MG63 (cell line): Measurements from ENCODE around the gene ZNF213. TPM values are rescaled to one million over a fixed set of nuclear protein-coding genes. Genes with fewer than 3 reads are reported as not detected.
"Not testable (repeated sequence)": the region's sequence is repeated elsewhere in the genome, so short reads cannot be mapped to it uniquely, and the experiment has no call there.

Experiments
- DNase-seq: peaks from one replicate; pipeline ENCODE4 v3.0.0-alpha.2; 2020
- H3K27me3 ChIP-seq: fragments of 250-450 bp; sonication (Bioruptor Pico); 2 replicates; pipeline ENCODE4 v1.5.1; 2020; ENCODE audit warnings: mild to moderate bottlenecking, moderate library complexity
- H3K36me3 ChIP-seq: fragments of 250-450 bp; sonication (Bioruptor Pico); 2 replicates; pipeline ENCODE4 v1.5.1; 2020; ENCODE audit warnings: mild to moderate bottlenecking, moderate library complexity
- H3K4me3 ChIP-seq: fragments of 250-450 bp; sonication (Bioruptor Pico); 2 replicates; pipeline ENCODE4 v1.5.1; 2020; ENCODE audit warnings: mild to moderate bottlenecking, moderate library complexity
- H3K9me3 ChIP-seq: fragments of 250-450 bp; sonication (Bioruptor Pico); 2 replicates; pipeline ENCODE4 v1.5.1; 2020; ENCODE audit warnings: mild to moderate bottlenecking, moderate library complexity
- total RNA-seq: library from RNA; depleted of rRNA; stranded (reverse); fragments of >200 nt; shearing (Covaris generic); gene quantifications from 2 replicates; pipeline ENCODE4 v1.2.3, GENCODE V29; 2014; ENCODE audit warnings: low replicate concordance

ZNF213 gene
- total RNA-seq, 1 experiment from 2014 or later = 2.8 TPM

- peaks cover 34% of the 10 kb centered on the region for H3K36me3 ChIP-seq
- no peaks in the 10 kb centered on the region for H3K27me3 ChIP-seq
- H3K4me3 ChIP-seq = no peak overlapping the region
- H3K9me3 ChIP-seq = no peaks in the 10 kb centered on the region
- DNase-seq = no peak
These were observed 15.5 kb upstream of the ZNF213 start for GRCh38 chr16:3119286-3119685.

GRCh38 chr16:3119701-3120408, 15.0 kb upstream of the ZNF213 start:
- DNase-seq = no peak
- Histone ChIP-seq H3K4me3 (no peak overlapping the region), H3K36me3 (peaks cover 30% of the 10 kb centered on the region), H3K9me3 (no peaks in the 10 kb centered on the region), H3K27me3 (no peaks in the 10 kb centered on the region)

DNA sequence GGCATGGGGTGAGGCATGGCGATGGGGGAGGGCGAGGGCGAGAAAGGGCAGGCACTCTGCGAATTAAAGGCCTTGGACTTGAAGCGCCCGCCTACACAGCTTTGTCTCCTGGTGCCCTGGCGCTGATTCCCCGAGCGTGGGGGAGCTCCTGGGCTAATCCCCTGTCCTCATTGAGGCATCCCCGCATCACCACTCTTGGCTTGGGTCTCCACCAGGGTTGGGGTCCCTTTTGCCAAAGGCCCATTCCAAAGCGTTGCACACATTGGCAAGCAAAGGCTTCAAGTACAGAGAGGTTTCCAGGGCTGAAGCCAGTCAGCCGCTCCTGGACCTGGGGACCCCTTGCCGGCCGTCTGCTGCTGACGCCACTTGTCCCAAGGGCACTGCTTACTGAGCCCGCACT, 14.4 kb upstream of the ZNF213 start:
- no peaks in the 10 kb centered on the region for H3K9me3 ChIP-seq
- H3K4me3 ChIP-seq = no peak overlapping the region
- no peak for DNase-seq
- no peaks in the 10 kb centered on the region for H3K27me3 ChIP-seq
- peaks cover 24% of the 10 kb centered on the region for H3K36me3 ChIP-seq

GRCh38 chr16:3121851-3122467, 12.9 kb upstream of the ZNF213 start:
- DNase-seq = no peak
- H3K36me3 ChIP-seq = peaks cover 13% of the 10 kb centered on the region
- no peaks in the 10 kb centered on the region for H3K9me3 ChIP-seq

DNA sequence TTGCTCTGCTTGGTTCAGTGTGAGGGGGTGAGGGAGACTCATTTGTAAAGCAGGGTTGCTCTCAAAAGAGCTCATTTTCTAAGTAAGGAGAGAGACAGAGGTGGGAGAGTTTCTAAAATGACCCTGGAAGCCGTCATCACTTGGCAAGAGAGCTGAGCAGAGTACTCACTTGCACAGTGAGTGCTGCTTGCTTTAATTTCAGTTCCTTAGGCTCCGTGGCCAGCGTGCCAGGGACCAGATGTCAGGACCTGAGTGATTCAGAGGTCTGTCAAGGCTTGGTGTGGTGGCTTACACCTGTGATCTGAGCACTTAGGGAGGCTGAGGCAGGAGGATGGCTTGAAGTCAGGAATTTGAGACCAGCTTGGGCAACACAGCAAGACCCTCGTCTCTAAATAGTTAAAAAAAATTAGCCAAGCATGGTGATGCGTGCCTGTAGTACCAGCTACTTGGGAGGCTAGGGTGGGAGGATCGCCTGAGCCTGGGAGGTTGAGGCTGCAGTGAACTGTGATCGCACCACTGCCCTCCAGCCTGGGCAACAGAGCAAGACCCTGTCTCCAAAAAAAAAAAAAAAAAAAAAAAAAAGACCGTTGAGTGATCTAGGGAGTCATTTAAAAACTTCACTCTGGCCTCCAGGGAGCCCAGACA, 11.8 kb upstream of the ZNF213 start:
- peak; percentile 33 for DNase-seq
- Histone ChIP-seq H3K9me3 (no peaks in the 10 kb centered on the region), H3K27me3 (no peaks in the 10 kb centered on the region), H3K4me3 (no peak overlapping the region), H3K36me3 (peaks cover 15% of the 10 kb centered on the region)

More at GRCh38 chr16:3121851-3122467, 12.9 kb upstream of the ZNF213 start:
- H3K4me3 ChIP-seq = no peak overlapping the region
- no peaks in the 10 kb centered on the region for H3K27me3 ChIP-seq

GRCh38 chr16:3123986-3124886, 10.6 kb upstream of the ZNF213 start:
- H3K27me3 ChIP-seq = no peaks in the 10 kb centered on the region
- H3K4me3 ChIP-seq = peak overlapping the region; percentile 67
- H3K9me3 ChIP-seq = no peaks in the 10 kb centered on the region
- peaks cover 22% of the 10 kb centered on the region for H3K36me3 ChIP-seq
- DNase-seq = peak; percentile 96

DNA sequence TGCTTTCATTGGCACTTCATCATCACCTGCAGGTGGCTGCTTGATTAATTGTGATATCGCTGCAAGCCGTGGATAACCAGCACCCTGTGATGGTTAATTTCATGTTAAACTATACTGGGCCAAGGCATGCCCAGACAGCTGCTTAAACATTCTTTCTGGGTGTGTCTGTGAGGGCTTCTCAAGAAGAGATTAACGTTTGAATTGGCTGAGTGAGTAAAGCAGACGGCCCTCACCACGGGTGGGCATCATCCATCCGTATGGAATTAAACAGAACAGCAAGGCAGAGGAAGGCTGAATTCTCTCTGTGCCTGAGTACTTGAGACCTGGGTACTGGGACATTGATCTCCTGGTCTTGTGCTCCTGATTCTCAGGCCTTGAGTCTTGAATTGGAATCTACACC, 7.1 kb upstream of the ZNF213 start:
- DNase-seq = no peak
- Histone ChIP-seq H3K27me3 (no peaks in the 10 kb centered on the region), H3K4me3 (no peak overlapping the region), H3K9me3 (no peaks in the 10 kb centered on the region), H3K36me3 (peaks cover 36% of the 10 kb centered on the region)

- peak; percentile 90 for DNase-seq
- peaks cover 41% of the 10 kb centered on the region for H3K36me3 ChIP-seq
- H3K4me3 ChIP-seq = peak overlapping the region; percentile 46
These were observed 5.4 kb upstream of the ZNF213 start for GRCh38 chr16:3129137-3130131.

GRCh38 chr16:3131755-3132377, 3.0 kb upstream of the ZNF213 start:
- H3K27me3 ChIP-seq = no peaks in the 10 kb centered on the region
- peak; percentile 56 for DNase-seq
- H3K9me3 ChIP-seq = no peaks in the 10 kb centered on the region
- no peak overlapping the region for H3K4me3 ChIP-seq
- peaks cover 43% of the 10 kb centered on the region for H3K36me3 ChIP-seq

More at GRCh38 chr16:3129137-3130131, 5.4 kb upstream of the ZNF213 start:
- Histone ChIP-seq H3K9me3 (no peaks in the 10 kb centered on the region), H3K27me3 (no peaks in the 10 kb centered on the region)

DNA sequence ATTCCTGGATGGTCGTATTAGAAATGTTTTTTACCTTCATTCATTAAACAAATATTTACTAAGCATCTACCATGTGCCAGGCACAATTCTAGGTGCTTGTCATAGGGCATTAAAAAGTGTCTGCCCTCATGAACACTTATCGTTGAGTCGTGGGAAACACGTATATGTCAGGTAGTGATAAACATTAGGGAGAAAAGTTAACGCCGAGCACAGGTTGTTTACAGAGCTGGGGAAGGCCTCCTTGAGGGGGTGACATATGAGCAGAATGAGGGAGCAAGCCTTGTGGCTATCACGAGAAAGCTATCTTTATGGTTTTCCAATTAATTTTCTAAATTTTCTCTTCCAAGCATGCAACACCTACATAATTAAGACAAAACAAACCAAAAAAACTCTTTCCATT, 985 bp upstream of the ZNF213 start:
- DNase-seq = no peak
- H3K27me3 ChIP-seq = no peaks in the 10 kb centered on the region
- peak overlapping the region; percentile 94 for H3K4me3 ChIP-seq
- peaks cover 38% of the 10 kb centered on the region for H3K36me3 ChIP-seq
- H3K9me3 ChIP-seq = no peaks in the 10 kb centered on the region

DNA sequence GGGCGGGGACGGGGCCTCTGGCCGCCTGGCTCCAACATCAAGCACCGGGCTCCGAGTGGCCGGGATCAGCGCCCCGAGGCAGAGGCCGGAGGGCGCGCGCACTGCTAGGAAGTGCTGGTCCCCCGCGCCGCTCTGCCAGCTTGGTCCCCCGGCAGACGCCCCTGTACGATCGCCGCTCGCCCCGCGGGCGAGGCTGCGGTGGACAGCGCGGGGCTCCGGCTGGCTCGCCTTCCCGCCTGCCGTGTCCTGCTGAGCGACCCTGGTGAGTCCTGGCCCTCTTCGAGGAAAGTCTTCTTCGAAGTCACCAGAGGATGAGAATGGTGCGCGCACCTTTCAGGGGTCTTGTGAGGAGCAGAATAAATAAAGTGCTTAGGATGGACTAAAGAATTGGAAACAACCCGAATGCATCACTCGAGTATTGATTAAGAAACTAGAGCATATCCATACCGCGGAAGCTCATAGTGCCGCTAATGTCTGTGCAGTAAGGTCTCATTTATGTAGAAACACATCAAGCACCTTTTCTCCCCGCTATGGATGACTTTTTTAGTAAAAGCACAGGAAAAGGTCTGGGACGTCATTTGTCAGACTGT, 392 bp downstream of the ZNF213 start:
- no peaks in the 10 kb centered on the region for H3K27me3 ChIP-seq
- H3K36me3 ChIP-seq = peaks cover 34% of the 10 kb centered on the region
- DNase-seq = no peak
- no peaks in the 10 kb centered on the region for H3K9me3 ChIP-seq
- H3K4me3 ChIP-seq = peak overlapping the region; percentile 94

DNA sequence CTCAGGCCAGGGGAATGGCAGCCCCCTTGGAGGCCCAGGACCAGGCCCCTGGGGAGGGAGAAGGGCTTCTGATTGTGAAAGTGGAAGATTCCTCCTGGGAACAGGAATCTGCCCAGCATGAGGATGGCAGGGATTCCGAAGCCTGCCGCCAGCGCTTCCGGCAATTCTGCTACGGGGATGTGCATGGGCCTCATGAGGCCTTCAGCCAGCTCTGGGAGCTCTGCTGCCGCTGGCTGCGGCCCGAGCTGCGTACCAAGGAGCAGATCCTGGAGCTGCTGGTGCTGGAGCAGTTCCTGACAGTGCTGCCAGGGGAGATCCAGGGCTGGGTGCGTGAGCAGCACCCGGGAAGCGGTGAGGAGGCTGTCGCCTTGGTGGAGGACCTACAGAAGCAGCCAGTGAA, 2.4 kb downstream of the ZNF213 start:
- DNase-seq = no peak
- Histone ChIP-seq H3K27me3 (no peaks in the 10 kb centered on the region), H3K36me3 (peaks cover 16% of the 10 kb centered on the region), H3K4me3 (no peak overlapping the region), H3K9me3 (no peaks in the 10 kb centered on the region)

DNA sequence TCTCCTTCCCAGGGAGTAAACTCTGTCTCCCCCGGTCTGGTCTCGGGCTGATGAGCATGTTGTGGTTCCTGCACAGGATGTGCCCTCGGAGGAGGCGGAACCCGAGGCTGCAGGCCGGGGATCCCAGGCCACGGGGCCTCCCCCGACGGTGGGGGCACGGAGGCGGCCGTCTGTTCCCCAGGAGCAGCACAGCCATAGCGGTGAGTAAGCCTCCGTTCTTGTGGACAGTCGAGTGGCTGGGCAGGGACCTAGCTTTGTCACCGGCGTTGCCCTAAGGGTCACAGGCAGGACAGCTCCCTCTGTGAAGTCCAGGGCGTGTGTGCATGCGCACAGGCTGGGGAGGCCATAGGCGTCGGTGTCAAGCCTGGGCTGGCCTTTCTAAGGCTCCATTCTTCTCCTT, 3.5 kb downstream of the ZNF213 start:
- Histone ChIP-seq H3K27me3 (no peaks in the 10 kb centered on the region), H3K36me3 (peaks cover 7% of the 10 kb centered on the region), H3K4me3 (no peak overlapping the region), H3K9me3 (no peaks in the 10 kb centered on the region)
- no peak for DNase-seq

DNA sequence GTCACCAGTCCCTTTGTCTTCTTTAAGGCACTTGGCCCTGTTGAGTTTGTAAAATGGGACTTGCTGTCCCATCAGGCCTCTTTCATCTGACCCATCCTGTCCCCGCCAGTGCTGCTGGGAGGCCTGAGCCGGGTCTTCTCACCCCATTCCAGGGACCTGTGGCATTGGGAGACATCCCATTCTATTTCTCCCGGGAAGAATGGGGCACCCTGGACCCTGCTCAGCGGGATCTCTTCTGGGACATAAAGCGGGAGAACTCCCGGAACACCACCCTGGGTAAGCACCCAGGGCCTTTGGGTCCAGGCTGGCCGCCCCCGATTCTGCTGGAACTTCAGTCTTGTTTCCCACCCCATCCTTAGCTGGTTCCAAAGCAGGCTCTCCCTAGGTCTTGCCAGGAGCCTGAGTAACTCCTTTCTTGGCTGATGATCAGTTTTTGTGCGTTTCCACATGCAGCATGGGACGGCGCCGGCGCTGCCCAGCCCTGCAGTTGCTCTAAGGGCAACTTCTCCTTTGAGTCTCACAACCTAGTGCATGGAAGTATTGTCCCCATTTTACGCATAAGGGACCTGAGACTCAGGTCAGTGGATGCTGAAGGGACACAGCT, 4.1 kb downstream of the ZNF213 start:
- DNase-seq = no peak
- H3K27me3 ChIP-seq = no peaks in the 10 kb centered on the region
- no peak overlapping the region for H3K4me3 ChIP-seq
- no peaks in the 10 kb centered on the region for H3K9me3 ChIP-seq
- peaks cover 7% of the 10 kb centered on the region for H3K36me3 ChIP-seq

DNA sequence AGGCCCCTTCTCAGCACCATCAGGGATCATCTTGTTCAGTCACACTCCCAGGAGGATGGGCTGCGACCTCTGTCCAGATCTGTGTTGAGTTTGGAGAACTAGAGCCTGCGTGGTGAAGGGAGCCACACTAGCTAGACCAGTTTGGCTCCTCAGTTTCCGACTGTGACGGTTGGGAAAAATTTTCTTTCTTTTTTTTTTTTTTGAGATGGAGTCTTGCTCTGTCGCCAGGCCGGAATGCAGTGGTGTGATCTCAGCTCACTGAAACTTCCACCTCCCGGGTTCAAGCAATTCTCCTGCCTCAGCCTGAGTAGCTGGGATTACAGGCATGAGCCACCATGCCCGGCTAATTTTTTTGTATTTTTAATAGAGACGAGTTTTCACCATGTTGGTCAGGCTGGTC, 4.7 kb downstream of the ZNF213 start:
- not testable (repeated sequence) for H3K27me3 ChIP-seq, H3K9me3 ChIP-seq, DNase-seq, H3K4me3 ChIP-seq, H3K36me3 ChIP-seq
